A549 treated with CpdA at 1 μM for 4 hours (cell line): Measurements from ENCODE around the gene MAGED2. TPM values are rescaled to one million over a fixed set of nuclear protein-coding genes. Genes with fewer than 3 reads are reported as not detected.

Experiments used
- total RNA-seq: library from RNA; stranded (reverse); fragments of 200-300 nt; extraction: Qiagen RNA extraction; gene quantifications from 5 replicates; pipeline ENCODE4 v1.2.3, GENCODE V29; 2022; ENCODE audit warnings: low read depth

MAGED2 gene, protein sequence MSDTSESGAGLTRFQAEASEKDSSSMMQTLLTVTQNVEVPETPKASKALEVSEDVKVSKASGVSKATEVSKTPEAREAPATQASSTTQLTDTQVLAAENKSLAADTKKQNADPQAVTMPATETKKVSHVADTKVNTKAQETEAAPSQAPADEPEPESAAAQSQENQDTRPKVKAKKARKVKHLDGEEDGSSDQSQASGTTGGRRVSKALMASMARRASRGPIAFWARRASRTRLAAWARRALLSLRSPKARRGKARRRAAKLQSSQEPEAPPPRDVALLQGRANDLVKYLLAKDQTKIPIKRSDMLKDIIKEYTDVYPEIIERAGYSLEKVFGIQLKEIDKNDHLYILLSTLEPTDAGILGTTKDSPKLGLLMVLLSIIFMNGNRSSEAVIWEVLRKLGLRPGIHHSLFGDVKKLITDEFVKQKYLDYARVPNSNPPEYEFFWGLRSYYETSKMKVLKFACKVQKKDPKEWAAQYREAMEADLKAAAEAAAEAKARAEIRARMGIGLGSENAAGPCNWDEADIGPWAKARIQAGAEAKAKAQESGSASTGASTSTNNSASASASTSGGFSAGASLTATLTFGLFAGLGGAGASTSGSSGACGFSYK
- total RNA-seq, result 69.6 to 86.8 TPM (median 77.1 TPM) in 5 replicates

DNA sequence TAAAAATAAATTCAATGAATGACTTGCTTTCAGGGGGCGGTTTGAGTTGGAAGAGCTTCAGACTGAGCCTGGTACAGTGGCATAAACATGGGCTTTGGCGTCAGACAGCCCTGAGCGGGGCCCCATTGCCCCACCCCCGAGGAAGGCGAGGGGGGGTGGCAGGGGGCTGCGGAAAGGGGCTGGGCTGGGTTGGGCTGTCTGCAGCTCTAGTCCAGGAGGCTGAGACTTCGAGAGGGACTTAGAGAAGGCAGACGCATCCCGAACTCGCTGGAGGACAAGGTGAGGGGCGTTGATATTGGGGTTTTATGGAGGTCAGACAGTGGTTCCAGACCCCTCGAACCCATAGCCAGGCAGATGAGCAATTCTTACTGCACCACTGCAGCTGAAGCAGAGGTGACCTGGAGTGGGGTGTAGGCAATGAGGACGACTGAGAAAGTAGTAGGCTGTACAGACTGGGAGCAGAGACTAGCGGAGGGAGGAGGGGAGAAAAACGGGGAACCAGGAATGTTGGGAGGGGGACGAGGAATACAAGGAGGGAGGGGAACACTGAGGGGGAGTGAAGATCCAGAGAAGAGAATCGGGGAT lies at the start of gene MAGED2:
TSS of gene MAGED2 (plus strand) at position 222 of the 585 bp plus-strand sequence. CDS start 1,587 bp downstream, outside the sequence.

GRCh38 chrX:54798137-54798536 lies 9.4 kb upstream of the MAGED2 start, which contains the start of gene ITIH6:
ITIH6 (minus strand) TSS chrX:54798255; CDS start chrX:54798210, 45 bp downstream.

Other genes starting within 250 kb of the MAGED2 start
- 0.02 TPM in 1 of 5 replicates, not detected in the others for gene ITIH6, start 9.5 kb upstream of the MAGED2 start, total RNA-seq
- gene TRO, start 113.1 kb downstream of the MAGED2 start, total RNA-seq, result 0.47 to 0.85 TPM (median 0.73 TPM) in 5 replicates
- 0.09 to 0.13 TPM (median 0.13 TPM) in 3 of 5 replicates, not detected in the others for gene PFKFB1, start 186.4 kb downstream of the MAGED2 start, total RNA-seq
- gene APEX2, start 192.6 kb downstream of the MAGED2 start, total RNA-seq, result 31.0 to 36.1 TPM (median 33.5 TPM) in 5 replicates
- gene ALAS2, start 223.2 kb downstream of the MAGED2 start, total RNA-seq, result not detected in 5 replicates